ENCODE results near the gene TRIP11.

- TF ChIP-seq CTCF (IDR thresholded peaks at IDR 0.05) (no peak), POLR2A (IDR thresholded peaks at IDR 0.05) (no peak)
These were observed 114.7 kb downstream of the TRIP11 start for GRCh38 chr14:91925001-91925726.

Measured in esophagus squamous epithelium (tissue), 4 donors.